Measurements from ENCODE around the gene GPR78. TPM values are rescaled to one million over a fixed set of nuclear protein-coding genes. Genes with fewer than 3 reads are reported as not detected.

GPR78 gene
- polyA plus RNA-seq, 4 donors, result 0.32 to 1.8 (median 1.1) TPM

GRCh38 chr4:8585721-8586212 is 5.6 kb downstream of the GPR78 start:
- DNase-seq (ENCODE audit: low read depth in 4 of 4, low spot score in 2 of 4), result no peak

- DNase-seq (ENCODE audit: low read depth in 4 of 4, low spot score in 2 of 4), result no peak
Measured at GRCh38 chr4:8586246-8586645, 6.1 kb downstream of the GPR78 start.

DNA sequence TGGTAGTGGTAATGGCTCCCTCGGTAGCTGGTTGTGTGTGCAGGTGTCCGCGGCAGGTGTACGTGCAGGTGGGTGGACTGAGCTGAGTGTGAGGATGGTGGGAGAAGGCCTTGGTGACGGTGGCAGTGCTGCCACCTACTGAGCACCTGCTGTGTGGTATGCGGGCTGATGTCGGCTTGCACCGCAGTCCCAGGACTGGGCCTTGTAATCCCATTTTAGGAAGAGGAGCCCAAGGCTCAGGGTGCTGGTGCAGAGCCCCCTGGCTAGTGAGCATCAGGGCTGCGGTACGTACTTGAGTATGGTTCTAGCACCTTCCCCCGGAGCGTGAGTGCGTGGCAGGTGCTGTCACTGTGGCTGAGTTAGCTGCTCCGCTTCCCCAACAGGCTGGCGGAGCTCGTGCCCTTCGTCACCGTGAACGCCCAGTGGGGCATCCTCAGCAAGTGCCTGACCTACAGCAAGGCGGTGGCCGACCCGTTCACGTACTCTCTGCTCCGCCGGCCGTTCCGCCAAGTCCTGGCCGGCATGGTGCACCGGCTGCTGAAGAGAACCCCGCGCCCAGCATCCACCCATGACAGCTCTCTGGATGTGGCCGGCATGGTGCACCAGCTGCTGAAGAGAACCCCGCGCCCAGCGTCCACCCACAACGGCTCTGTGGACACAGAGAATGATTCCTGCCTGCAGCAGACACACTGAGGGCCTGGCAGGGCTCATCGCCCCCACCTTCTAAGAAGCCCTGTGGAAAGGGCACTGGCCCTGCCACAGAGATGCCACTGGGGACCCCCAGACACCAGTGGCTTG is 6.7 kb downstream of the GPR78 start:
- no peak for DNase-seq (ENCODE audit: low read depth in 4 of 4, low spot score in 2 of 4)

DNA sequence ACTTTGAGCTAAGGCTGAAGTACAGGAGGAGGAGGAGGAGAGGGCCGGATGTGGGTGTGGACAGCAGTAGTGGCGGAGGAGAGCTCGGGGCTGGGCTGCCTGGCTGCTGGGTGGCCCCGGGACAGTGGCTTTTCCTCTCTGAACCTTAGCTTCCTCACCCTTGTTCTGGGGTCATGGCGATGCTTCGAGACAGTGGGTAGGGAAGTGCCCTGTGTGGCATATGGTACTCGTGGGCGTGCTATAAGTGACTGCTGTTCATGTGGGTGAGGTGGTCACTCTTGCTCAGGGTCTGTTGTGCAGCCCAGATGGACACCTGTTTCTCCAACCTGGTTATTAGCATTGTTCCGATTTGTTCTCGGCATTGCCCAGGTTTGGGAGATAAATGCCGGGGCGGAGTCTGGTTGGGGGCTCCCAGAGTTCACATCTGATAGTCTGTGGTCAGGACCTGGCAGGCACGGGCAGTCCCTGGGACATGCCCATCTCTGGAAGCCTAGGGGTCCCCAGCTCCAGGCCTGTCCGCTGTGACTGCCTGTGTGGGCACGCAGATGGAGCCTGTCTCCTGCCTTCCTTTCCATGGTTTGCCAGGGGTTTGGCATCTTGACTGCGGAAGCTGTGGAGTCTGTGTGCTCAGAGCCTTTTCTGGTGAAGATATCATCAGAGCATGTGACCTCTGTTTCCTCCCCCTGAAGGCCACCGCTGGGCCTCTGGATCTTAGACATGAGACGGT is 7.4 kb downstream of the GPR78 start:
- DNase-seq (ENCODE audit: low read depth in 4 of 4, low spot score in 2 of 4), result no peak

DNA sequence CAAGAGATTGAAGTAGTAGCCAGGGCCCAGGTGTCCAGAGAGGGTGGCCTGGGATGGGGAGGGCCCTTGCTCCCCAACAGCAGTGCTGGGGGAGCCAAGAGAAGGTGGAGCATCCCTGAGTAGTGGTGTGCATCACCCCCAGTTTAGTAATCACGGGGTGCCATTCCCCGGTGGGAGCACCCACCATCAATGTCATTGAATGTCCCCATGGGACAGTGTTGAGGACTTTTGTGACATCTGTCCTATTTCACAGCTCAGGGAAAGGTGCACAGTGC is 7.9 kb downstream of the GPR78 start:
- no peak for DNase-seq (ENCODE audit: low read depth in 4 of 4, low spot score in 2 of 4)

- no peak for DNase-seq (ENCODE audit: low read depth in 4 of 4, low spot score in 2 of 4)
Measured at GRCh38 chr4:8589336-8589735, 9.1 kb downstream of the GPR78 start.

DNA sequence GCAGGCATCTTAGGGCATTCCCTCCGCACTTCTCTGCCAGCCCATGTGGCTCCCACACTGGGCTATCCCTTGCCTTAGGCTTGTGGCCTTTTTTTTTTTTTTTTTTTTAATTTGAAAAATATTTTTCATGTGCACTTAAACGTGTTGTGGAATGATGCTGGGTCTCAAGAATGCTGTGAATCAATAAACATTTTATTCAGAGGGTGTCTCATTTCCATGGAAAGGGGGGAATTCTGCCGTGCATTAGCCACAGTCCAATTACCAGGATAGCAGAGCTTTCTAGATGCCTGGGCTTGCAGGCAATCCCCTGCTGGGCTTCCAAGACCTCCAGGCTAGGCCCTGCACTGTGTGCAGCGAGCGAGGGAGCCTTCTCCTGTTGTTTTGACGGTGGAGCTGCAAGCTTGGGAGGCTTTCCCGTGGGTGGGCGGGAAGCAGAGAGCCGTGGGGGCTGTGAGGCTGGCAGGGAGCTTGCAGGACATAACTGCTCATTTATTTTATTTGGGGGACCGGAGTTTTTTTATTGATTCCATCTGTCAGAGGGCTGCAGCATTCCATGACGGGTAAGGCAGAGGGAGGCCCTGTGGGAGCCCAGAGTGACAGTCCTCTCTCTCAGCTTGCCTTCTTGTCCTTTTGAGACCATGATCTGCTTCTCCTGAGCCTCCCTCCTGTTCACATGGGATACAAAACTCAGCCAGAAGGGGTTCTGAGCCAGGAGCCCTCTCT is 9.8 kb downstream of the GPR78 start:
- no peak for DNase-seq (ENCODE audit: low read depth in 4 of 4, low spot score in 2 of 4)

GRCh38 chr4:8590546-8590880 is 10.3 kb downstream of the GPR78 start:
- DNase-seq (ENCODE audit: low read depth in 4 of 4, low spot score in 2 of 4), result no peak

GRCh38 chr4:8591114-8591513 is 10.9 kb downstream of the GPR78 start:
- no peak for DNase-seq (ENCODE audit: low read depth in 4 of 4, low spot score in 2 of 4)

DNA sequence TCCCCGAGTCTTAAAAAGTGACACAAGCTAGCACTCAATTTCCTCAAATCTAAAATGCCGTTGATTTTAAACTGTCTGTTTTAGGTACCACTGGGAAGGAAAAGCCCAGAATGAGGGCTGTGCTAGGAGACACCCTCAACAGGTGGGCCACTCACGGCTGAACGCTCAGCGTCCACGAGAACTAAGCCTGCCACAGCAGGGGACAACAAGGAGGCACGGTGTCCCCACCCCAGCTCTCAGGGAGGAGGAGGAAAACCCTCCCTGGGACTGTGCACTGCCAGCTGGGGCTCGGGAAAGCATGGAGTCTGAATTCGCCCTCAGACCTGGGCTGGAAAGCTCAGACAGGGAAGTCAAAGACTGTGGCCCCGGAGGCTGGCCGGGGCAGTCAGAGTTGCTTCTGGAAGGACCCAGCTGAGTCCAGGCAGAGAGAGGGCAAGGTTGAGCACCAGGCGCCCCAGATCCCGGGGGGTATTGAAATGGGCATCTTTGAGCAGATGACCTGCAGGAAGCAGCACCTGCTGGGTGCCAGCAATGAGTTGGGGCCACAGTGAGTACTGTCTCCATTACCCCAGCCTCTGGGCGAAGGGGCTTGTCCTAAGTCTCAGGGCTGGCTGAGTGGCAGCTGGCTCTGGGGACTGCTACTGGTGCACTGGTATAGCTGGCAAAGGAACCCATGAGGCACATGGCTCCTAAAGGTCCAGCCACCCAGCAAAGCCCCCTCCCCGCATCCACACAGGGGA is 11.6 kb downstream of the GPR78 start:
- no peak for DNase-seq (ENCODE audit: low read depth in 4 of 4, low spot score in 2 of 4)

GRCh38 chr4:8592366-8593263 is 12.4 kb downstream of the GPR78 start, which contains the start of gene CPZ:
TSS of gene CPZ (plus strand) at chr4:8592765. CDS start at chr4:8592834, 69 bp downstream.
- peak in 1 of 4 donors; percentile 60 for DNase-seq (ENCODE audit: low read depth in 4 of 4, low spot score in 2 of 4)

- DNase-seq (ENCODE audit: low read depth in 4 of 4, low spot score in 2 of 4), result no peak
Measured at GRCh38 chr4:8593264-8594096, 13.3 kb downstream of the GPR78 start.

GRCh38 chr4:8594097-8595038 is 14.2 kb downstream of the GPR78 start:
- DNase-seq (ENCODE audit: low read depth in 4 of 4, low spot score in 2 of 4), result peak in 1 of 4 donors; percentile 75

- no peak for DNase-seq (ENCODE audit: low read depth in 4 of 4, low spot score in 2 of 4)
Measured at GRCh38 chr4:8595237-8596087, 15.3 kb downstream of the GPR78 start.

- no peak for DNase-seq (ENCODE audit: low read depth in 4 of 4, low spot score in 2 of 4)
Measured at GRCh38 chr4:8596891-8597290, 16.7 kb downstream of the GPR78 start.

DNA sequence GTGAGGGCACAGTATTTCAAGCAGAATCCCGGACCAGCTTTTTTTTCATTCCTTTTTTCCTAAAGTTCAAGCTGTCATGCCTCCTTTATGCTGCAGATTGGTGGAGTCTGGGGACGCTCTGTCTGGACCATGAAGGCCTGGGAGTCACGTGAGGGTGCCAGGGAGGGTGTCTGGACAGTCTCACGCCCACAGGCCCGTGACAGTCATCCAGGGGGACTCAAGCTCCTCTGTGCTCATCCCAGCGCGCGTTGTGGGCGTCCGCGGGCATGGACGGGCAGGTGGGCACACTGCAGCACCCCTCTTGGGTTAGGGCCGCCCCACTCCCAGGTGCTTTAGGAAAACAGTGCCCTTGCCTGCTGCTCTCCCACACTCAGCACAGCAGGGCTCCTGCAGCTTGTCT is 17.1 kb downstream of the GPR78 start:
- DNase-seq (ENCODE audit: low read depth in 4 of 4, low spot score in 2 of 4), result no peak

DNA sequence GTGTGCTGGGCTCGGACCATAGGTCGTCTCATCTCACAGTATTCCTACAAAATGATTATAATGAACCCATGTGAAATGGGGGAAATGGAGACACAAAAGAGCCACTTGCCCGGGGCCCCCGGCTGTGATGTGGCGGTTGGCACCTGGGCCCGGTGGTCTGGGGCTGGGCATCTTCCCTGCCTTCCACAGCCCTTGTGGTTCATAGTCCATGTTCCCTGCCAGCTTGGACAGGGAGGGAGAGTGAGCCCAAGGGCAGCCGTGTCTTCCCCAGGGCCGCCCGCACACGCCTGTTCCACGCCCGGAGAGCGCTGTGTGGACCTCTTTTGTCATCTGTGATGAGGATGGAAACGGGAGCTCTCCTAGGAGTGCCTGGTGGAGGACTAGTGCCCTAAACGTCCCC is 17.6 kb downstream of the GPR78 start:
- no peak for DNase-seq (ENCODE audit: low read depth in 4 of 4, low spot score in 2 of 4)
